PC-9 (cell line): ENCODE measurements around the gene MYOF. TPM values are rescaled to one million over a fixed set of nuclear protein-coding genes. Genes with fewer than 3 reads are reported as not detected.
"Not testable (repeated sequence)": the region's sequence is repeated elsewhere in the genome, so short reads cannot be mapped to it uniquely, and the experiment has no call there.

Experiments
- BruUV-seq: library from RNA; stranded (reverse); fragments of 400-500 nt; replicated peaks from 2 replicates; lab custom pipeline; 2021; lab: Mats Ljungman, UMichigan
- CTCF ChIA-PET: fragments of 300-600 bp; sonication (Branson Sonifier 250); formaldehyde crosslinking; loops from one replicate; lab custom pipeline; 2022; ENCODE audit warnings: antibody characterized with exemption; lab: Charles Lee
- POLR2A ChIA-PET: fragments of 300-600 bp; sonication (Branson Sonifier 250); formaldehyde crosslinking; loops from one replicate; lab custom pipeline; 2022; ENCODE audit warnings: antibody characterized with exemption; ENCODE audit not compliant: unreplicated experiment; lab: Charles Lee
- DNase-seq, 2 experiments: peaks; one replicate each; pipeline versions ENCODE4 v3.0.0 to v3.0.0-alpha.2; 2015 to 2022; ENCODE audit warnings: mixed read lengths in 1 of 2
- H2AFZ ChIP-seq: fragments of 200-600 bp; sonication (generic); 2 replicates; pipeline ENCODE4 v1.8.1; 2017; ENCODE audit warnings: antibody characterized with exemption
- H3F3A ChIP-seq: fragments of 200-600 bp; sonication (generic); 2 replicates; pipeline ENCODE4 v1.8.1; 2017; ENCODE audit warnings: antibody characterized with exemption, mild to moderate bottlenecking, low read depth; ENCODE audit not compliant: insufficient read depth
- H3K27ac ChIP-seq: fragments of 200-600 bp; sonication (generic); 2 replicates; pipeline ENCODE4 v1.6.1; 2016; ENCODE audit warnings: mixed run types
- H3K27me3 ChIP-seq: fragments of 200-600 bp; sonication (generic); 2 replicates; pipeline ENCODE4 v1.6.1; 2016; ENCODE audit warnings: low read depth, mixed run types; ENCODE audit not compliant: insufficient read depth
- H3K36me3 ChIP-seq: fragments of 200-600 bp; sonication (generic); 2 replicates; pipeline ENCODE4 v1.6.1; 2016; ENCODE audit warnings: low read depth, mixed run types
- H3K4me1 ChIP-seq: fragments of 200-600 bp; sonication (generic); replicated peaks from 2 replicates; pipeline ENCODE4 v1.6.1; 2016; ENCODE audit warnings: mixed run types; ENCODE audit not compliant: insufficient read depth
- H3K4me2 ChIP-seq: fragments of 200-600 bp; sonication (generic); 2 replicates; pipeline ENCODE4 v1.6.1; 2017; ENCODE audit warnings: mixed run types
- H3K4me3 ChIP-seq: fragments of 200-600 bp; sonication (generic); 2 replicates; pipeline ENCODE4 v1.6.1; 2016; ENCODE audit warnings: mixed run types
- H3K79me2 ChIP-seq: fragments of 200-600 bp; sonication (generic); 2 replicates; pipeline ENCODE4 v1.6.1; 2017; ENCODE audit warnings: low read depth, mixed run types
- H3K9me2 ChIP-seq: fragments of 200-600 bp; sonication (generic); 2 replicates; pipeline ENCODE4 v1.8.1; 2017; ENCODE audit warnings: mild to moderate bottlenecking; ENCODE audit not compliant: insufficient read depth
- H3K9me3 ChIP-seq: fragments of 200-600 bp; sonication (generic); 2 replicates; pipeline ENCODE4 v1.8.1; 2016; ENCODE audit warnings: low read depth; ENCODE audit not compliant: insufficient read depth
- H4K20me1 ChIP-seq: fragments of 200-600 bp; sonication (generic); 2 replicates; pipeline ENCODE4 v1.8.1; 2017; ENCODE audit not compliant: insufficient read depth
- EZH2 ChIP-seq: fragments of 200-600 bp; sonication (generic); IDR thresholded peaks from 2 replicates; pipeline ENCODE4 v1.8.0; 2017; ENCODE audit warnings: antibody characterized with exemption, low read depth
- intact Hi-C: fragments of 100-400 bp; cut with micrococcal nuclease; formaldehyde crosslinking; loops from one replicate; pipeline ENCODE4 v1.10.0; 2022; ENCODE audit not compliant: unreplicated experiment
- total RNA-seq: library from RNA; stranded (reverse); gene quantifications from 2 replicates; pipeline ENCODE4 v1.2.3, GENCODE V29; 2021
- TF ChIP-seq, protein P1 (sequence below): fragments of 200-600 bp; sonication (generic); conservative IDR thresholded peaks from 2 replicates; pipeline ENCODE4 v1.6.1; 2017; ENCODE audit warnings: mixed run types, antibody characterized with exemption, mild to moderate bottlenecking, moderate library complexity

Gene MYOF
- total RNA-seq, 1 experiment from 2014 or later = 274 TPM

DNA sequence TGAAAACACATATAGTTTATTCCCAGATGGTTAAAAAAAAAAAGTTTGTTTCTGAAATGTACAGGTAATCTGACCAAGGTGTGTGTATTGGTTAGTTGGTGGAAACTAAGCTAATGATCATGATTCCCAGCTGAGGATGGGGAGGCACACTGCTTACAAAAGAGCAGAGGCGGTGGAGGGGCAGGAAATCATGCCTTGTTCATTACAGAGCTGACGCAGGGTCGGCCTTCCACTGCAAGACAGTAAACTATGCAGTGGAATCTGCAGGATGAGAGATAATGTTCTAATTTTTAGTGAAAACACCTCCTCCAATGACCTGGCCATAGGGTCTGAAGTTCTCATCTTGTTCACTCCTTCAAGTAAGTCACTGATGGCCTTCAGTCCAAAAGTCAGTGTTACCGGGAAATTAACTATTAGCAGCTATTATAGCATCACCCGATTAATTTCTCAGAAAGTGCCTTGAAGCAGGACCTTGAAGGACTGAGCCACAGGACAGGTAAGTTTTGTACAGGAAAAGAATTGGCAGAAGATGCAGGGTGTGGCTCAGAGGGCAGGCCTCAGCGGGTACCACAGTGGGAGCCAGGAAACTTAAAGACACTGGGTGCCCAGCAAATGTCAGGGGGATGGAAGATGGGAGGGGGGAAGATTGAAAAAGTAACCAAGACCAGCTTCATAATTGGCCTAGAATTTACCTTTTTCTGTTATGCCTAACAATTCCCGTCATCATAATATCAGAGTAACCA, 36.0 kb downstream of the MYOF start:
- Histone ChIP-seq H3K4me1 (peaks cover 46% of the 10 kb centered on the region), H4K20me1 (no peaks in the 10 kb centered on the region), H3K27me3 (no peaks in the 10 kb centered on the region), H3K9me2 (no peaks in the 10 kb centered on the region), H3K79me2 (peaks cover 22% of the 10 kb centered on the region), H3K4me3 (no peak overlapping the region), H3K27ac (peak overlapping the region; percentile 63), H3K36me3 (no peaks in the 10 kb centered on the region), H3K4me2 (peak overlapping the region; percentile 58), H2AFZ (no peak overlapping the region), H3F3A (peaks cover 44% of the 10 kb centered on the region; the same call in 1 of the 2 replicates), H3K9me3 (no peaks in the 10 kb centered on the region)
- intact Hi-C loops = loop anchor here (1.0 to 2.0 kb wide), 4 partner anchors 12 to 61 kb away; partner anchors contain the start of gene MYOF
- BruUV-seq = TSS peak; percentile 92
- TF ChIP-seq EZH2 = no peak
- TF ChIP-seq, protein P1, sequence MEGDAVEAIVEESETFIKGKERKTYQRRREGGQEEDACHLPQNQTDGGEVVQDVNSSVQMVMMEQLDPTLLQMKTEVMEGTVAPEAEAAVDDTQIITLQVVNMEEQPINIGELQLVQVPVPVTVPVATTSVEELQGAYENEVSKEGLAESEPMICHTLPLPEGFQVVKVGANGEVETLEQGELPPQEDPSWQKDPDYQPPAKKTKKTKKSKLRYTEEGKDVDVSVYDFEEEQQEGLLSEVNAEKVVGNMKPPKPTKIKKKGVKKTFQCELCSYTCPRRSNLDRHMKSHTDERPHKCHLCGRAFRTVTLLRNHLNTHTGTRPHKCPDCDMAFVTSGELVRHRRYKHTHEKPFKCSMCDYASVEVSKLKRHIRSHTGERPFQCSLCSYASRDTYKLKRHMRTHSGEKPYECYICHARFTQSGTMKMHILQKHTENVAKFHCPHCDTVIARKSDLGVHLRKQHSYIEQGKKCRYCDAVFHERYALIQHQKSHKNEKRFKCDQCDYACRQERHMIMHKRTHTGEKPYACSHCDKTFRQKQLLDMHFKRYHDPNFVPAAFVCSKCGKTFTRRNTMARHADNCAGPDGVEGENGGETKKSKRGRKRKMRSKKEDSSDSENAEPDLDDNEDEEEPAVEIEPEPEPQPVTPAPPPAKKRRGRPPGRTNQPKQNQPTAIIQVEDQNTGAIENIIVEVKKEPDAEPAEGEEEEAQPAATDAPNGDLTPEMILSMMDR = no peak
- DNase-seq = peak in 1 of 2 experiments; percentile 11
- POLR2A ChIA-PET = interaction anchor here (0.5 to 1.0 kb wide), 10 partner anchors 13 to 474 kb away, joined by 3 to 13 read pairs (median 6); no protein-coding TSS in a partner anchor
- CTCF ChIA-PET = interaction anchor here (0.6 kb wide), 1 partner anchor 11 kb away, joined by 3 read pairs; no protein-coding TSS in a partner anchor

DNA sequence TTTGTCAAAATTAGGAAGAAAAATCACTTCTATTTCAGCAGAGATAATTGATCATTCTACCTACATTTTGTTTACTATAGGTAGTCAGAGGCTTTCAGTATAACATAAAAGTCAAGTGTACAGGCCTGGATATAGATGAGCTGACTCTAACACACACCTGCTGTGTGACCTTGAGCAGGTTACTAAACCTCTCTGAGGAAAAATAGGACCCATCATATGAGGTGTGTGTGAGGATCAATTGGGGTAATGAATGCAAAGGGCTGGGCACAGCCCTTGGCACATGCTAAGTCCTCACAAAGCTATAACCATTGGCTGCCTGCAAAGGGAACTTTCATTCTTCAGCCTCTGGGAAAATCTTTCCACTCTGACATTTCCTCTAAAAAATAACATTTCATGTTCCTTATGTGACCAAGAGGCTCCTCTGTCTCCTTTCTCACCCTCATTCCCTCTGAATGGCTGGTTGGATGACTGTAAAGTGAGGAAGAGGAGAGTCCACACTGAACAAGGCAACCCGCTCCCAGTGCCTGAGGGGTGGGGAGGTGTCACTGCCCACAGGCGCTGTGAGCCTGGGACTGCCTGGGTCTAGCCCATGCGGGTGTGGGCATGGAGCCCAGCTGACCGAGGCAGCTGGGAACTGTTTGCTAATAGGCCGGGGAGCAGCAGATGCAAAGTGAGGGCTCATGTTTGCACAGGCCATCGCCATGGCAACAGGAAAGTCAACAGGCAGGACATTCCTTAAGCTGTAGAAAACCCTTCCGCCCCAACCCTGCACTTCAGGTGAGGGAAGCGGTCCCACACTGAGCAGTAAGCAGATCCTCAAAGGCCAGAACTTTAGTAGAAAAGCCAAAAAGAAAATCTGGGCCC, 36.8 kb downstream of the MYOF start:
- DNase-seq = peak; percentile 92 to 96
- POLR2A ChIA-PET = interaction anchor here (0.5 to 1.0 kb wide), 9 partner anchors 14 to 99 kb away, joined by 3 to 11 read pairs (median 5); no protein-coding TSS in a partner anchor
- peak overlapping the region; percentile 63 for H3K27ac ChIP-seq
- H3K4me1 ChIP-seq = peaks cover 54% of the 10 kb centered on the region
- H3K79me2 ChIP-seq = peaks cover 31% of the 10 kb centered on the region
- TF ChIP-seq, protein P1 = no peak
- TF ChIP-seq EZH2 = no peak
- TSS peak; percentile 10 for BruUV-seq
- CTCF ChIA-PET = no interaction called here
- peaks cover 51% of the 10 kb centered on the region; the same call in 1 of the 2 replicates for H3F3A ChIP-seq
- no peak overlapping the region for H2AFZ ChIP-seq
- no peak overlapping the region for H3K4me3 ChIP-seq
- no peaks in the 10 kb centered on the region for H3K9me3 ChIP-seq
- H3K4me2 ChIP-seq = peak overlapping the region; percentile 58
- no peaks in the 10 kb centered on the region for H3K9me2 ChIP-seq
- no peaks in the 10 kb centered on the region for H3K27me3 ChIP-seq
- H4K20me1 ChIP-seq = no peaks in the 10 kb centered on the region
- H3K36me3 ChIP-seq = no peaks in the 10 kb centered on the region
- intact Hi-C loops = loop anchor here (1.0 to 2.0 kb wide), 4 partner anchors 13 to 61 kb away; partner anchors contain the start of gene MYOF

DNA sequence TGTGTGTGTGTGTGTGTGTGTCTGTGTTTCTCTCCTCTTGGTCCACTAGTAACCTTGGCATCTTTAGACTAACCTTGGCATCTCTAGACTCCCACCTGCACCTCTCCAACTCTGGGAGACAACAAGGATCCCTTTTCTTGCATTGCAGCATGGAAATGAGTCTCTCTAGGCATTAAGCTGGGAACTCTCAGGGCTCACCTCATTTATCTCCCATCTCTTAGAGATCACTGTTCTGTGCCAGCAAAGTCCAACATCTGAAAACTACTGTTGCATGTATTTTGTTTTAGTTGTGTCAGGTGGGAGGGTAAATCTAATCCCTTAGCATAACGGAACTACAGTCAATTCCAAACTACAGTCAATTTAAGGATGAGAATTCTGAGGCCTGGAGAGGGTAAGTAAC, 38.7 kb downstream of the MYOF start:
- H3K9me3 ChIP-seq = no peaks in the 10 kb centered on the region
- peaks cover 31% of the 10 kb centered on the region for H3K79me2 ChIP-seq
- H3F3A ChIP-seq = peaks cover 60% of the 10 kb centered on the region; the same call in 1 of the 2 replicates
- no peak overlapping the region for H3K4me2 ChIP-seq
- POLR2A ChIA-PET = no interaction called here
- no peak overlapping the region for H3K4me3 ChIP-seq
- no peaks in the 10 kb centered on the region for H3K9me2 ChIP-seq
- H3K4me1 ChIP-seq = peaks cover 72% of the 10 kb centered on the region
- no TSS peak for BruUV-seq
- DNase-seq = no peak
- intact Hi-C loops = no loop called here
- H4K20me1 ChIP-seq = no peaks in the 10 kb centered on the region
- H3K27me3 ChIP-seq = no peaks in the 10 kb centered on the region
- no peaks in the 10 kb centered on the region for H3K36me3 ChIP-seq
- CTCF ChIA-PET = no interaction called here
- no peak for TF ChIP-seq EZH2
- TF ChIP-seq, protein P1 = no peak
- H2AFZ ChIP-seq = no peak overlapping the region
- no peak overlapping the region for H3K27ac ChIP-seq

DNA sequence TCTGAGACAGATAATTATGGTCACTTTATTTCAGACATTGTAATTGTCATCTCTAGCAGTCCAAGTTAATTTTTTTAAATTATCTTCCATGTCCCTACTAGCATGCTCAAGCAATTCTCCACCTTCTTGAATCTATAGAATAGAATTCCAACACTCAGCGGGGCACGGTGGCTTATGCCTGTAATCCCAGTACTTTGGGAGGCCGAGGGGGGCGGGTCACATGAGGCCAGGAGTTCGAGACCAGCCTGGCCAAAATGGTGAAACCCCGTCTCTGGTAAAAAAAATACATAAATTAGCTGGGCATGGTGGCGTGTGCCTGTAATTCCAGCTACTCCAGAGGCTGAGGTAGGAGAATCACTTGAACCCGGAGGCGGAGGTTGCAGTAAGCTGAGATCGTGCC, 39.4 kb downstream of the MYOF start:
- H2AFZ ChIP-seq, H3K4me3 ChIP-seq, BruUV-seq, intact Hi-C loops, CTCF ChIA-PET, H4K20me1 ChIP-seq, H3K9me2 ChIP-seq, H3K27me3 ChIP-seq, H3K36me3 ChIP-seq, H3K9me3 ChIP-seq, DNase-seq: not testable (repeated sequence)
- peak overlapping the region; percentile 28; the same call in 1 of the 2 replicates for H3K4me2 ChIP-seq
- peaks cover 31% of the 10 kb centered on the region for H3K79me2 ChIP-seq
- peaks cover 60% of the 10 kb centered on the region for H3F3A ChIP-seq
- peaks cover 79% of the 10 kb centered on the region for H3K4me1 ChIP-seq
- POLR2A ChIA-PET = interaction anchor here (0.6 kb wide), 1 partner anchor 16 kb away, joined by 4 read pairs; no protein-coding TSS in a partner anchor
- peak overlapping the region; percentile 63; the same call in 1 of the 2 replicates for H3K27ac ChIP-seq
